ENCODE data around the gene LRRC27.
"Not testable (repeated sequence)": the region's sequence is repeated elsewhere in the genome, so short reads cannot be mapped to it uniquely, and the experiment has no call there.

Gene LRRC27

DNA sequence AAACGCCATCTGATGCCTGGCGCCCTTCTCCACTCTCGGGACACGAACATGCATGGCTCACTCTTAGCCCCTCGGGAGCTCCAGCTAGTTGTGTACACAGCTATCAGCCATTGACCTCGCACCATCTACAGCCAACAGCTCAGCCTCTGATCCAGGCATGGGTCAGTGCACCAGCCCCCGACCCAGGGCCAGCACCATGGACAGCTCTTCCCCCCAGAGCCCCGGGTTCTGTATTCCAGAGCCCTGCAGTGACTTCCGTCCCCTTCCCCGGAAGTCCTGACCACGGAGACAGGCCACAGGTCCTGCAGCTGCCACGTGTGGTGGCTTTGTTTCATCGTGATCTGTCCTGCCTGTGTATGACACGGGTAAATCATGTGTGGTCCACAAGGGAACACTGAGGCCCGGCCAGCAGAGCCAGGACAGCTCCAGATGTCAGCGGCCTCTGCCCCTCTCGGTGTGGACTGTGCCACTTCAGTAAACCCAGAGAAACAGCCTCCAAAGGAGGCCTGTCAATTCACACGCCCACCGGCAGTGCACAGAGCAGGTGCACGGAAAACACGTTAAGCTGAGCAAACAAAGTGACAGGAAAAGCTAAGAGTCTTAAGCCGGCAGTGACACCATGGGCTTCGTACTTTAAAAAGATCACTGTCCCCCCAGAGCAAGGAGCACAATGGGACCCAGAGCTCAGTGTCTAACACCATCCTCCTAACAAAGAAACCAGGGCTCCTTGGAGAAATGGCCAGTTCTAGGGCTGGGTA is 37.3 kb upstream of the LRRC27 start:
- Histone ChIP-seq H3K4me1 (ENCODE audit: control insufficient read depth, insufficient read depth, low read length) (no peaks in the 10 kb centered on the region), H3K4me2 (ENCODE audit: low read length) (no peak overlapping the region), H3K27me3 (ENCODE audit: control insufficient read depth, insufficient read depth, low read length) (peaks cover 11% of the 10 kb centered on the region), H3K9me3 (replicated peaks; ENCODE audit: low read length) (no peaks in the 10 kb centered on the region), H3K4me3 (ENCODE audit: low read length) (no peak overlapping the region), H3K9ac (ENCODE audit: low read depth, low read length) (no peak overlapping the region), H3K36me3 (ENCODE audit: insufficient read depth, low read length) (no peaks in the 10 kb centered on the region)

DNA sequence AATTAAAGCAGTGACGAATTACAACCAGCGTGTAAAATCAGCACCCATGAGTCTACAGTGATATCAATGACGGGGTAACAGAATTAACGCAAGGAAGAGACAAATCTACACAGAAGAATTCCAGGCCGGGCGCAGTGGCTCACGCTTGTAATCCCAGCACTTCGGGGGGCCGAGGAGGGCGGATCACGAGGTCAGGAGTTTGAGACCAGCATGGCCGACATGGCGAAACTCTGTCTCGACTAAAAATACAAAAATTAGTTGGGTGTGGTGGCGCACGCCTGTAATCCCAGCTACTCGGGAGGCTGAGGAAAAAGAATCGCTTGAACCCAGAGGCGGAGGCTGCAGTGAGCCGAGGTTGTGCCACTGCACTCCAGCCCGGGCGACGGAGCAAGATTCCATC is 36.5 kb upstream of the LRRC27 start:
- not testable (repeated sequence) for H3K36me3 ChIP-seq (ENCODE audit: insufficient read depth, low read length); H3K4me1 ChIP-seq (ENCODE audit: control insufficient read depth, insufficient read depth, low read length); H3K4me2 ChIP-seq (ENCODE audit: low read length); H3K9me3 ChIP-seq (replicated peaks; ENCODE audit: low read length); H3K9ac ChIP-seq (ENCODE audit: low read depth, low read length); H3K4me3 ChIP-seq (ENCODE audit: low read length)
- H3K27me3 ChIP-seq (ENCODE audit: control insufficient read depth, insufficient read depth, low read length), result peaks cover 11% of the 10 kb centered on the region

DNA sequence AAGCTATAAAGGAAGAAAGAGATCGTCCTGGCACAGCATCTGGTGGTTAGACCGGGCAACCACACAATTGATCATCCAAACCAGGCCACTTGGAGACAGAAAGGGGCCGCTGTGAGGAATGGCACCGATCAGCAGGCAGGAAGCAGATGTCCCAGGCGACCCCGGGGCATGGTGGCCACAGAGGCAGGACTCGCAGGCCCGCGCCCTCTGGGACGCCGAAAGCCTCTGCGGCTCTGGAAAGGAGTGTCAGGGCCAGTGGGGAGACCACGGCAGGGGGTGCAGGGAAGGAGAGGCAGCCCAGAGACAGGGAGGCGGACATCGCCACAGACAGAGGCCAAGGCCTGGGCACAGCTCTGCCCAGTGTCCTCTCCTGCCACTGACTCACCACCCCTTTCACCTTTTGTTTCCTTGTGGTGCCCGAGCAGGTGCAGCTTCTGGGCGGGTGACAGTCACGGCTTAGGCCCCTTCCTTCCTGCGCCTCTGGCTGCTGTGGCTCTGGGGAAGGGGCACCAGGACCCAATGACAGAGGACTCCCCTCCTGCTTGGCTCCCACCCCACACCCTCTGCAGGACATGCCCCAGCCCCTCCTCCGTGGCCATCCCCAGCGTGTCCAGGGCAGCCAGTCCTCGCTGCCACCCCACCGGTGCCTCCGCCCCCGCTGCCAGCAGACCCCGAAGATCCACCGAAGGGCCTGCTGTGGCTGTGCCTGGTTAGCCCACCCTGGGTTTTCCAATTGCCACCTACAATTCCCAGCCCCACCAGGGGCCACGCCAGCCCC is 35.1 kb upstream of the LRRC27 start:
- H3K27me3 ChIP-seq (ENCODE audit: control insufficient read depth, insufficient read depth, low read length), result peaks cover 11% of the 10 kb centered on the region

DNA sequence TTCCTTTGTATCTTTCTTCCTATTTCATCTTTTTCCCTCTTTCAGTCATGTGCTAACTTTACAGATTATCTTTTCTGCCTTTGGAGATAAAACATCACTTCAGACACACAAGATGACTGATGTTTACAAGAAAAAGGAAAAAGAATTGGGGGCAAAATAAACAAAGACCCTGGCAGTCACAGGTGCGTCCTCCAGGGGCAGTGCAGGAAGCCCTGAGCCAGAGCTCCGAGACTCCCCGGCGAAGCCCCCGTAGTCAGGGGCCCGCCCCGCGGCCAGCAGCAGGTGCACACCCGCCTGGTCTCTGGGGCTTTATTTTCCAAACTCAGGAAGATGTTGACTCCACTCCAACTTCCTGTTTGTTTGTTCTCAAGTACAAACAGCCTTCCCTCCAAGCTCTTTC is 34.5 kb upstream of the LRRC27 start:
- Histone ChIP-seq H3K27me3 (ENCODE audit: control insufficient read depth, insufficient read depth, low read length) (peaks cover 11% of the 10 kb centered on the region), H3K36me3 (ENCODE audit: insufficient read depth, low read length) (no peaks in the 10 kb centered on the region), H3K9ac (ENCODE audit: low read depth, low read length) (no peak overlapping the region), H3K4me2 (ENCODE audit: low read length) (no peak overlapping the region), H3K4me3 (ENCODE audit: low read length) (no peak overlapping the region), H3K4me1 (ENCODE audit: control insufficient read depth, insufficient read depth, low read length) (no peaks in the 10 kb centered on the region), H3K9me3 (replicated peaks; ENCODE audit: low read length) (no peaks in the 10 kb centered on the region)

More for the DNA sequence above, 35.1 kb upstream of the LRRC27 start:
- H3K4me1 ChIP-seq (ENCODE audit: control insufficient read depth, insufficient read depth, low read length), result no peaks in the 10 kb centered on the region
- H3K9me3 ChIP-seq (replicated peaks; ENCODE audit: low read length), result no peaks in the 10 kb centered on the region
- no peaks in the 10 kb centered on the region for H3K36me3 ChIP-seq (ENCODE audit: insufficient read depth, low read length)
- H3K4me3 ChIP-seq (ENCODE audit: low read length), result no peak overlapping the region
- H3K9ac ChIP-seq (ENCODE audit: low read depth, low read length), result no peak overlapping the region
- no peak overlapping the region for H3K4me2 ChIP-seq (ENCODE audit: low read length)

DNA sequence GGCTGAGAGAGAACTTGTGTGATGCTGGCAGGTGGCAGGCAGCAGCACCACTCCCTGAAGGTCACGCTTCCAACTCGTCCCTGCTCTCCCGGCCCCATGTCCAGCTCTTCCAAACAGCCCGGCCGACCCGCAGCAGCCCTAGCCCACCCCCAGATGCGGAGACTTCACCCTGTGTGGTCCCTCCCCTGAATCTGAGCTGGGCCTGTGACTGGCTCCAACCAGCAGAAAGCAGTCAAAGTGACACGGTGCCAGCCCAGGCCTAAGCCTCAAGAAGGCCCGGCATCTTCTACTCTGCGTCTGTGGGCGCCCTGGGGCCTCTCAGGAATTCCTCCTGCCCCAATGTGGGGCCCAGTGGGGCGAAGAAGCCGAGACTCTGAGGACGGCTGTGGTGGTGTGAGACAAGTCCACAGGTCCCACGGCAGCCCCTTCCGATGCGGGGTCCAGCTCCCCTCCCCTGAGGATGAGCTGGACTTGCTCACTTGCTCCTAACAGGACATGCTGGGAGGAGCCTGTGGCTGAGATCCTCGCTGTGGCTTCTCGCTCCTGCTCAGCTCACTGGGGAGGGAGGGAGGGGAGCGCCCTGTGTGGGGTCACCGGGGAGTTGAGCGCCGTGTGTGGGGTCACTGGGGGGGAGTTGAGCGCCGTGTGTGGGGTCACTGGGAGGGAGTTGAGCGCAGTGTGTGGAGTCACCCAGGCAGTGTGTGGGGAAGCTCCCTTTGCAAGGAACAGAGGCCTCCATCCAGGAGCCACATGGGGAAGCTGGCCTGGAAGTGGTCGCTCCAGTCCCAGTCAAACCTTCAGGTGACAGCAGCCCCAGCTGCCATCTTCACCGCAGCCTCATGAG is 33.7 kb upstream of the LRRC27 start:
- no peaks in the 10 kb centered on the region for H3K4me1 ChIP-seq (ENCODE audit: control insufficient read depth, insufficient read depth, low read length)

DNA sequence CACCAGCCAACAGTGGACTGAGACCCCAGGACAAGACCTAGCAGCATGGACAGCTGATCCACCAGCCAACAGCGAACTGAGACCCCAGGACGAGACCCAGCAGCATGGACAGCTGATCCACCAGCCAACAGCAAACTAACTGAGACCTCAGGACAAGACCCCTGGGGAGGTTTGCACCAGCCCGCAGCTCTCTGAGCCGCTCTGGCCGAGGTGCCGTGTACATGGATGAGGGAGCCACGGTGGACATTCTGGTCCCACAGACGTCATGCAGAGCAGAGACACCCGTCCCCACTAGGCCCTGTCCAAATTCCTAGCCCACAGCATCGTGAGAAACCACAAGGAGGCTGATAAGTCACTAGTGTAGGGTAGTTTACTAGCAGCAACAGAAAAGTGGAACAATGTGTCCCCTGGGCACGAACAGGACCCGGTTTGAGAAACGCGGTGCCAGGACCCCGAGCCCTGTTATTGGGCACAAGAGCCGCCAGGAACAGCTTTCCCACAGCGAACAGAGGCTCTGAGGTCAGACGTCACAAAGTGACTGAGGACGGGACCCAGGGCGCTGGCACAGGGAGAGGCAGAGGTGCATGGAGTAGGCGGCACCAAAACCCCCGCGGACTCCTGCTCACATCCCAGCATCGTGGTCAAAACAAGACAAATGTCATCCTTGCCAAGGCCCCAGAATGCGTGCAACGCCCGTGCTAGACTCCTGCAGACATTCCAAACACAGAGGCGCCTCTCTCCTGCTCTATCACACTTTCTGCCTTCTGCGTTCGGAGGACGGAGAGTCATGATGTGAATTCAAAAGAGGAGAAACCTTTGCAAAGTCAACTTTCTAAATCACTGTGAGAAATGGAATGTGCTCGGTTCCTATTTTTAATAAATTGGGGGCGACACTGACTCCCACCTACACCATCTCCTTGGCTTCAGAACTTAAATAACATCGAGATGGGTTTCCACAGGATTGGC is 32.3 kb upstream of the LRRC27 start:
- peaks cover 5% of the 10 kb centered on the region for H3K27me3 ChIP-seq (ENCODE audit: control insufficient read depth, insufficient read depth, low read length)
- H3K4me3 ChIP-seq (ENCODE audit: low read length), result no peak overlapping the region
- H3K4me1 ChIP-seq (ENCODE audit: control insufficient read depth, insufficient read depth, low read length), result no peaks in the 10 kb centered on the region
- H3K4me2 ChIP-seq (ENCODE audit: low read length), result no peak overlapping the region
- no peaks in the 10 kb centered on the region for H3K9me3 ChIP-seq (replicated peaks; ENCODE audit: low read length)
- H3K36me3 ChIP-seq (ENCODE audit: insufficient read depth, low read length), result no peaks in the 10 kb centered on the region
- no peak overlapping the region for H3K9ac ChIP-seq (ENCODE audit: low read depth, low read length)

More for the DNA sequence above, 33.7 kb upstream of the LRRC27 start:
- no peak overlapping the region for H3K4me2 ChIP-seq (ENCODE audit: low read length)
- H3K27me3 ChIP-seq (ENCODE audit: control insufficient read depth, insufficient read depth, low read length), result peaks cover 10% of the 10 kb centered on the region
- no peak overlapping the region for H3K4me3 ChIP-seq (ENCODE audit: low read length)
- H3K36me3 ChIP-seq (ENCODE audit: insufficient read depth, low read length), result no peaks in the 10 kb centered on the region
- no peaks in the 10 kb centered on the region for H3K9me3 ChIP-seq (replicated peaks; ENCODE audit: low read length)
- no peak overlapping the region for H3K9ac ChIP-seq (ENCODE audit: low read depth, low read length)

DNA sequence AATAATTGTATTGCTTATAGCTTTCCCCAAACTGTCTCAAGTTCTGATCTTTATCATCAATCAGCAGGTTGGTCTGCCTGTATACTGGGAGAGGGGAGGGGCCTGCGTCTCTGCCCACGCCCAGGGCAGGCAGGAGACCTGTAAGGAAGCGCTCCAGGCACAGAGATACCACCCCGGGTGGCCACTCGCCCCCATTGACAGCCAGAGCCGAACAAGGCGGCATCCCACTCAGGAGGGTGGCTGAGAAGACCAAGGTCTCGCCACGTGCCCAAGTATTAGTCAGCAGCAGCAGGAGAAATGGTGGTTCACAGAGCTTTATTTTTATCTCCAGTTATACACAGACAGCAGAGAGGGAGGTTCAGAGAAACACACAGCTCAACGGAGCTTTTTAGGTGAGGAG is 31.4 kb upstream of the LRRC27 start:
- Histone ChIP-seq H3K9me3 (replicated peaks; ENCODE audit: low read length) (no peaks in the 10 kb centered on the region), H3K27me3 (ENCODE audit: control insufficient read depth, insufficient read depth, low read length) (peaks cover 5% of the 10 kb centered on the region), H3K36me3 (ENCODE audit: insufficient read depth, low read length) (no peaks in the 10 kb centered on the region), H3K4me2 (ENCODE audit: low read length) (no peak overlapping the region), H3K4me1 (ENCODE audit: control insufficient read depth, insufficient read depth, low read length) (no peaks in the 10 kb centered on the region), H3K9ac (ENCODE audit: low read depth, low read length) (no peak overlapping the region), H3K4me3 (ENCODE audit: low read length) (no peak overlapping the region)

DNA sequence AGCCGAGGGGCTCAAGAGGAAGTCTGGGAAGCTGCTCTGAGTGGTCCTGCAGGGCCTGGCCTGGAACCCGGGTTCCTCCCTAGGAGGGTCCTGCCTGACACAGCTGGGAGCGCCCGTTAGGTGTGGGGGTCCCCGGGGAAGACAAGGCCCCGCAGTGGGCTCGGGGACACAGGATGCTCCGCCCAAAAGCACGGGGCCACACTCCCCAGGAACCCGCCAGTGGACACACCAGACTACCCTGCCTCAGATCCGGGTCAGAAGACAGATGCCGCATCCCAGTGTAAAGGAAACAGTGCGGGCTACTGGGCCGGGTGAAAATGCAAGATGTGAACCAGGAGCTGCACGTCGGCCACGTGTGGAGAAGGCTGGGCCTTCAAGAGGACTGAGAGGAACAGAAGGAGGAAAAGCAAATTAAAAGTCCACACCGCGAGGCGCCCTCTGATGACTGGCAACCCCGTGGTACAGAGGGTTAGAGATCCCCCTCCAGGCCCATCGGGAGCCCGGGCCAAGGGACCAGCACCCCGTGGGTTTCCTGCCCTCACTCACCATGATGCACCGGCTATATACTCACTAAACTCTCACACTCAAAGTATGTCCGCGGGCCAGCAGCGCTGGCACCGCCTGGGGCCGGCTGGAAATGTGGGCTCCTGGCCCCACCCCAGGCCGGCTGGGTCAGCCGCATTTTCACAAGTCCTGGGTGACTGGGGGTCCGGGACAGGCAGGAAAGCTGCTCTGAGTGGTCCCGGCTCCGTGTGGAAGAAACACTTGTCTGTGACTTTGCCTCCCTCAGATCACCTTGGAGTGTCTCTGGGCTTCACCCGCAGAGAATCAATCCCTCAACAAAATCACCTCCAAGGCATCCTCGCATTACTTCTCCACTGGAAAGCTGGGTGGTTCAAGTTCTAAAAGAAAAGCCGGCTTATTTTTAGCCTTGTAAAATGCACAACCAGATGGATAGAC is 30.3 kb upstream of the LRRC27 start:
- no peaks in the 10 kb centered on the region for H3K9me3 ChIP-seq (replicated peaks; ENCODE audit: low read length)
- H3K9ac ChIP-seq (ENCODE audit: low read depth, low read length), result no peak overlapping the region
- no peaks in the 10 kb centered on the region for H3K4me1 ChIP-seq (ENCODE audit: control insufficient read depth, insufficient read depth, low read length)
- H3K27me3 ChIP-seq (ENCODE audit: control insufficient read depth, insufficient read depth, low read length), result peaks cover 5% of the 10 kb centered on the region
- no peak overlapping the region for H3K4me2 ChIP-seq (ENCODE audit: low read length)
- H3K4me3 ChIP-seq (ENCODE audit: low read length), result no peak overlapping the region
- no peaks in the 10 kb centered on the region for H3K36me3 ChIP-seq (ENCODE audit: insufficient read depth, low read length)

DNA sequence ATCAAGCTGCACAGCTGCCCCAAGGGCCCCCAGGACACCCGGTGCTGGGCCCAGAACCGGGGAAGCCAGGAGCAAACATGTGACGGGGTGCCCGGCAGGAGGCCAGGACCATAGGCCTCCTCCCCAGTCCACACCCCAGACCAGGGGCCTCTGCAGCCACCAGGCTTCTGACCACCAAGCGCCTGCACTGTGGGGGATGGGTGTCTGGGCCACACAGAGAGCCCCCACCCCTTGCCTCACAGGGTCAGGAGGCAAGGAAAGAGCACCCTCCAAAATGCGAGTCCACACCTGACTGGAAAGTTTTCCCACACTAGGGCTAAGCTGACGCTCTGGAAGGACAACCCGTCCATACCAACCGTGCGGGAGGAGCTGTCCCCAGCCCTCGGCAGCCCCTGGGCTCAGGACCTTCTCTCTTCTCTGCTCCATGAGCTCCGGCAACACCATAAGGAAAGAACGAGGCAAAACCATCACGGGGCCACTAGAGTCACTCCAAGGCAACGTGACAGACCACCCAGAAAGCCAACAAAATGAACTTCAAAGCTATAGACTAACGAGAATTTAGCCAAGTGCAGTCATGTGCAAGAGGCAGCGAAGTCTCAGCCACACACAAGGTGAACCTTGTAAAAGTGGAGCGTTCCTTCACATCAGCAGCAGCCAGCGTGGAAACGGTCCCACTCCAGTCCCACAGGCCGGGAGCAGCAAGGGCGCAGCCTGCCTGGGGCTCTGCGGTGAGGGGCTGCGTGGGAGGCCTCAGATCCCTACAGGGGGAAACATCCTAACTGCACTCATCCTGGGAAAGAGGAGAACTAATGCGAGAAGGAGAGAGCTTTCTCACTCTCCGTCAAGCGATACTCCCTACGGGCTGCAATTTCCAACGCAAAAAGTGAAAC is 29.3 kb upstream of the LRRC27 start:
- Histone ChIP-seq H3K9me3 (replicated peaks; ENCODE audit: low read length) (no peaks in the 10 kb centered on the region), H3K4me1 (ENCODE audit: control insufficient read depth, insufficient read depth, low read length) (peaks cover 5% of the 10 kb centered on the region), H3K36me3 (ENCODE audit: insufficient read depth, low read length) (no peaks in the 10 kb centered on the region), H3K27me3 (ENCODE audit: control insufficient read depth, insufficient read depth, low read length) (peaks cover 5% of the 10 kb centered on the region), H3K4me3 (ENCODE audit: low read length) (no peak overlapping the region), H3K9ac (ENCODE audit: low read depth, low read length) (no peak overlapping the region), H3K4me2 (ENCODE audit: low read length) (no peak overlapping the region)
